Measurements from ENCODE around the gene SLC24A3.

Gene SLC24A3

GRCh38 chr20:19565736-19566135 is 353.3 kb downstream of the SLC24A3 start:
- no peak for TF ChIP-seq CTCF (IDR thresholded peaks at IDR 0.05)
- H3K27me3 ChIP-seq = no peaks in the 10 kb centered on the region
- H3K4me3 ChIP-seq (ENCODE audit: low read depth in 1 of 2, low read length in 1 of 2) = no peak overlapping the region
- H3K36me3 ChIP-seq = no peaks in the 10 kb centered on the region
- H3K4me1 ChIP-seq (ENCODE audit: control insufficient read depth in 1 of 2, insufficient read depth in 1 of 2, low read depth in 1 of 2, low read length in 1 of 2) = no peaks in the 10 kb centered on the region
- H3K27ac ChIP-seq = no peak overlapping the region
- peaks cover 8% of the 10 kb centered on the region for H3K9me3 ChIP-seq

GRCh38 chr20:19566226-19566945 is 353.9 kb downstream of the SLC24A3 start:
- no peaks in the 10 kb centered on the region for H3K36me3 ChIP-seq
- H3K4me1 ChIP-seq (ENCODE audit: control insufficient read depth in 1 of 2, insufficient read depth in 1 of 2, low read depth in 1 of 2, low read length in 1 of 2) = no peaks in the 10 kb centered on the region
- no peak overlapping the region for H3K4me3 ChIP-seq (ENCODE audit: low read depth in 1 of 2, low read length in 1 of 2)
- H3K27me3 ChIP-seq = no peaks in the 10 kb centered on the region
- no peak overlapping the region for H3K27ac ChIP-seq
- TF ChIP-seq CTCF (IDR thresholded peaks at IDR 0.05) = no peak
- H3K9me3 ChIP-seq = peaks cover 8% of the 10 kb centered on the region

- H3K27me3 ChIP-seq = no peaks in the 10 kb centered on the region
- no peaks in the 10 kb centered on the region for H3K4me1 ChIP-seq (ENCODE audit: control insufficient read depth in 1 of 2, insufficient read depth in 1 of 2, low read depth in 1 of 2, low read length in 1 of 2)
- no peak overlapping the region for H3K27ac ChIP-seq
- no peak for TF ChIP-seq CTCF (IDR thresholded peaks at IDR 0.05)
- H3K4me3 ChIP-seq (ENCODE audit: low read depth in 1 of 2, low read length in 1 of 2) = no peak overlapping the region
- no peaks in the 10 kb centered on the region for H3K36me3 ChIP-seq
- H3K9me3 ChIP-seq = peaks cover 8% of the 10 kb centered on the region
Observed at GRCh38 chr20:19568128-19568527, 355.7 kb downstream of the SLC24A3 start.

DNA sequence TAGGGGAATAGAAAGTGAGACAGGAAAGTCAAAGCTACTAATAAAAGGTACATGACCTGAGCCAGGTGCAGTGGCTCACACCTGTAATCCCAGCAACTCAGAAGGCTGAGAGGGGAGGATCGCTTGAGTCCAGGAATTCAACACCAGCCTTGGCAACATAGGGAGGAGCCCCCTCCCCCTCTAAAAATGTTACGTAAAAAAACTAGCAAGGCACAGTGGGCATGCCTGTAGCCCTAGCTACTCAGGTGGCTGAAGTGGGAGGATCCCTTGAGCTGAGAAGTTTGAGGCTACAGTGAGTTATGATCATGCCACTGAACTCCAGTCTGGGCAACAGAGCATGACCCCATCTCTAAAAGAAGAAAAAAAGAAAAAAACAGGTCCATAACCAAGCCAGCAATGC is 359.6 kb downstream of the SLC24A3 start:
- no peak overlapping the region for H3K27ac ChIP-seq
- no peaks in the 10 kb centered on the region for H3K36me3 ChIP-seq
- no peak for TF ChIP-seq CTCF (IDR thresholded peaks at IDR 0.05)
- peaks cover 8% of the 10 kb centered on the region for H3K9me3 ChIP-seq
- no peaks in the 10 kb centered on the region for H3K27me3 ChIP-seq
- no peak overlapping the region for H3K4me3 ChIP-seq (ENCODE audit: low read depth in 1 of 2, low read length in 1 of 2)
- H3K4me1 ChIP-seq (ENCODE audit: control insufficient read depth in 1 of 2, insufficient read depth in 1 of 2, low read depth in 1 of 2, low read length in 1 of 2) = no peaks in the 10 kb centered on the region

DNA sequence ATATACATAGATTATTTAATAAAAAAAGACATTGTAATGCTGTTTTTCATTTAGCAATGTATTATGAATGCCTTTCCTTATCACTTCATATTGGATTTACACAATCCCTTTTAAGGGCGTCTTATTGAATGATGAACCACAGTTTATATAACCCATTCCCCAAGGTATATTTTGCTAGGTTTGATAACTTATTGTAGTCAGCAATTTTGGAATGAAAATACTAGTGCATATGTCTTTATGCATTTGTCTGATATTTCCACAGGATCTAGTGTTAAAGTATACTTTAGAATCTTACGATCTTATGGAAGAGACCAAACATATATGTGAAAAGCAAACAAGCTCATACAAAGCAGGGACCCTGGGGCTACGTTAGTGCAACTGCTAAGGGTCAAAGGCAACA is 365.2 kb downstream of the SLC24A3 start:
- Histone ChIP-seq H3K36me3 (no peaks in the 10 kb centered on the region), H3K4me3 (ENCODE audit: low read depth in 1 of 2, low read length in 1 of 2) (no peak overlapping the region), H3K27me3 (no peaks in the 10 kb centered on the region), H3K4me1 (ENCODE audit: control insufficient read depth in 1 of 2, insufficient read depth in 1 of 2, low read depth in 1 of 2, low read length in 1 of 2) (no peaks in the 10 kb centered on the region), H3K27ac (no peak overlapping the region), H3K9me3 (no peaks in the 10 kb centered on the region)
- no peak for TF ChIP-seq CTCF (IDR thresholded peaks at IDR 0.05)
